GM23338 (cell line): ENCODE results near the gene CCDC120. TPM values are rescaled to one million over a fixed set of nuclear protein-coding genes. Genes with fewer than 3 reads are reported as not detected.

ENCODE experiments used
- ATAC-seq: fragments of 200-7000 bp; cut with Tn5 transposase; 3 replicates; pipeline ENCODE4 v1.9.1; 2020
- DNase-seq: peaks from one replicate; pipeline ENCODE4 v3.0.0-alpha.2; 2015; ENCODE audit warnings: low spot score
- H2AFZ ChIP-seq: fragments of 200-600 bp; sonication (generic); 2 replicates; pipeline ENCODE4 v1.8.0; 2016; ENCODE audit warnings: antibody characterized with exemption, mild to moderate bottlenecking, moderate library complexity
- H3F3A ChIP-seq: fragments of 200-600 bp; sonication (generic); replicated peaks from 2 replicates; pipeline ENCODE4 v1.8.0; 2017; ENCODE audit warnings: antibody characterized with exemption, mixed run types, low read depth
- H3K27ac ChIP-seq: fragments of 200-600 bp; sonication (generic); 2 replicates; pipeline ENCODE4 v1.6.1; 2016; ENCODE audit warnings: low read depth
- H3K27me3 ChIP-seq: fragments of 200-600 bp; sonication (generic); 2 replicates; pipeline ENCODE4 v1.8.0; 2016; ENCODE audit warnings: mild to moderate bottlenecking, mixed run types, moderate library complexity; ENCODE audit not compliant: insufficient read depth
- H3K36me3 ChIP-seq: fragments of 200-600 bp; sonication (generic); 2 replicates; pipeline ENCODE4 v1.8.0; 2016; ENCODE audit warnings: mild to moderate bottlenecking; ENCODE audit not compliant: insufficient read depth
- H3K4me1 ChIP-seq: fragments of 200-600 bp; sonication (generic); 2 replicates; pipeline ENCODE4 v1.8.0; 2016; ENCODE audit warnings: mild to moderate bottlenecking, moderate library complexity; ENCODE audit not compliant: insufficient read depth
- H3K4me2 ChIP-seq: fragments of 200-600 bp; sonication (generic); 2 replicates; pipeline ENCODE4 v1.7.1; 2017; ENCODE audit warnings: mixed run types
- H3K4me3 ChIP-seq: fragments of 200-600 bp; sonication (generic); 2 replicates; pipeline ENCODE4 v1.6.1; 2016; ENCODE audit warnings: mixed run types
- H3K79me2 ChIP-seq: fragments of 200-600 bp; sonication (generic); replicated peaks from 2 replicates; pipeline ENCODE4 v1.8.0; 2017; ENCODE audit warnings: mild to moderate bottlenecking; ENCODE audit not compliant: insufficient read depth
- H3K9me2 ChIP-seq: fragments of 200-600 bp; sonication (generic); 2 replicates; pipeline ENCODE4 v1.8.0; 2017; ENCODE audit not compliant: insufficient read depth
- H4K20me1 ChIP-seq: fragments of 200-600 bp; sonication (generic); replicated peaks from 2 replicates; pipeline ENCODE4 v1.8.0; 2017; ENCODE audit warnings: mild to moderate bottlenecking; ENCODE audit not compliant: insufficient read depth
- H3K27ac Mint-ChIP-seq: 2 replicates; pipeline ENCODE4 v1.8.0; 2020; ENCODE audit warnings: inconsistent platforms, mild to moderate bottlenecking, moderate library complexity, mixed read lengths
- H3K27me3 Mint-ChIP-seq: 3 replicates; pipeline ENCODE4 v1.8.0; 2022; ENCODE audit warnings: low read depth, mild to moderate bottlenecking, moderate library complexity, mixed read lengths, inconsistent platforms; ENCODE audit not compliant: insufficient read depth, poor library complexity
- H3K36me3 Mint-ChIP-seq: 3 replicates; pipeline ENCODE4 v1.8.0; 2021; ENCODE audit warnings: low read depth, mild to moderate bottlenecking, inconsistent platforms, moderate library complexity, mixed read lengths
- H3K4me1 Mint-ChIP-seq: 3 replicates; pipeline ENCODE4 v1.8.0; 2020; ENCODE audit warnings: mild to moderate bottlenecking, inconsistent platforms, mixed read lengths
- H3K4me3 Mint-ChIP-seq: 3 replicates; pipeline ENCODE4 v1.8.0; 2021; ENCODE audit warnings: moderate library complexity, mild to moderate bottlenecking, inconsistent platforms, mixed read lengths
- H3K9me3 Mint-ChIP-seq: 3 replicates; pipeline ENCODE4 v1.8.0; 2020; ENCODE audit warnings: moderate library complexity, mild to moderate bottlenecking, inconsistent platforms, mixed read lengths
- CREB1 ChIP-seq: fragments of 250-450 bp; sonication (Bioruptor Pico); IDR thresholded peaks from 2 replicates; pipeline ENCODE4 v1.5.0; 2020; ENCODE audit warnings: low read depth, mild to moderate bottlenecking, moderate library complexity
- CTCF ChIP-seq, 2 experiments: fragments of 200-600 bp in 1 of 2; sonication (generic) in 1 of 2; conservative IDR thresholded peaks; 2 replicates each; pipeline versions ENCODE4 v1.5.1 to v1.6.1; 2016 to 2017; ENCODE audit warnings: antibody characterized with exemption in 2 of 2, low read depth in 2 of 2, mild to moderate bottlenecking in 2 of 2, moderate library complexity in 1 of 2
- EZH2 ChIP-seq: fragments of 200-600 bp; sonication (generic); IDR thresholded peaks from one replicate; pipeline ENCODE4 v1.8.0; 2017; ENCODE audit warnings: antibody characterized with exemption, mild to moderate bottlenecking, low read depth; ENCODE audit not compliant: unreplicated experiment
- EZH2phosphoT487 ChIP-seq: fragments of 200-600 bp; sonication (generic); IDR thresholded peaks from one replicate; pipeline ENCODE4 v1.8.1; 2018; ENCODE audit warnings: antibody characterized with exemption; ENCODE audit not compliant: unreplicated experiment
- JUNB ChIP-seq: IDR thresholded peaks from one replicate; pipeline ENCODE4 v1.6.1; 2016; ENCODE audit warnings: antibody characterized with exemption; ENCODE audit not compliant: unreplicated experiment
- NANOG ChIP-seq: IDR thresholded peaks from 2 replicates; pipeline ENCODE4 v1.6.1; 2016; ENCODE audit warnings: antibody characterized with exemption, borderline replicate concordance
- POLR2AphosphoS5 ChIP-seq: IDR thresholded peaks from 2 replicates; pipeline ENCODE4 v1.6.1; 2016; ENCODE audit warnings: antibody characterized with exemption, low read depth
- STAT1 ChIP-seq: IDR thresholded peaks from one replicate; pipeline ENCODE4 v1.6.1; 2016; ENCODE audit warnings: antibody characterized with exemption; ENCODE audit not compliant: unreplicated experiment
- ZNF114 ChIP-seq: fragments of 250-450 bp; sonication (Bioruptor Pico); IDR thresholded peaks from 2 replicates; pipeline ENCODE4 v1.5.0; 2020; ENCODE audit warnings: mild to moderate bottlenecking, moderate library complexity
- ZNF331 ChIP-seq: fragments of 250-450 bp; sonication (Bioruptor Pico); IDR thresholded peaks from 2 replicates; pipeline ENCODE4 v1.5.0; 2020; ENCODE audit warnings: low read depth, mild to moderate bottlenecking, moderate library complexity
- polyA plus RNA-seq: library from polyadenylated mRNA; unstranded; fragments of >200 nt; fragmentation: Nextera tagmentation; extraction: Ambion mirVana; gene quantifications from 2 replicates; pipeline ENCODE4 v1.2.1, GENCODE V29; 2016
- total RNA-seq: library from RNA; depleted of rRNA; stranded (reverse); fragments of >200 nt; shearing (Covaris generic); gene quantifications from 2 replicates; pipeline ENCODE4 v1.2.3, GENCODE V29; 2014
- TF ChIP-seq, protein P1 (sequence below): fragments of 250-450 bp; sonication (Bioruptor Pico); IDR thresholded peaks from 2 replicates; pipeline ENCODE4 v1.5.0; 2020; ENCODE audit warnings: mild to moderate bottlenecking, moderate library complexity
- TF ChIP-seq, protein P2 (sequence below): IDR thresholded peaks from 2 replicates; pipeline ENCODE4 v1.6.1; 2016; ENCODE audit warnings: antibody characterized with exemption
- TF ChIP-seq, protein P3 (sequence below): IDR thresholded peaks from one replicate; pipeline ENCODE4 v1.6.1; 2018; ENCODE audit warnings: antibody characterized with exemption; ENCODE audit not compliant: unreplicated experiment

Gene CCDC120
- total and polyA plus RNA-seq, 2 experiments from 2014 or later, result 3.3 to 9.9 TPM

DNA sequence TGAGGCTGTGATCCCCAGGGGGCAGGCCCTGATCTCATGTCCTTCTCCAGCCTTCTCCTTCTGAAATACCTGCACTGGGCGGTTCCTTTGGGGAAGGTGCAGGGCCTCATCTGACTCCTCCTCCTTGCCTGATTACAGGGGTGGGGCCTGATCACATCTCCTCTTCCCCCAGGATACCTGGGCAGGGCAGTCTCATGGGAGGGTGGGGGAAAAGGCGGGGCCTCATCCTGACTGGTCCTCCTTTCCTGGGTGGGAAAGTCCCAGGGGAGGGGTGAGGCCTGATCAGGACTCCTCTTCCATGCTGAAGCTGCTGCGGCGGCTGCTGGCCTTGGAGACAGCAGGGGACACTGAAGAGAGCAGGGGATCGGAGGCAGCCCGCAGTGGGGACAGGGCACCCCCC is 28.9 kb upstream of the CCDC120 start (continued):
- TF ChIP-seq, protein P1, sequence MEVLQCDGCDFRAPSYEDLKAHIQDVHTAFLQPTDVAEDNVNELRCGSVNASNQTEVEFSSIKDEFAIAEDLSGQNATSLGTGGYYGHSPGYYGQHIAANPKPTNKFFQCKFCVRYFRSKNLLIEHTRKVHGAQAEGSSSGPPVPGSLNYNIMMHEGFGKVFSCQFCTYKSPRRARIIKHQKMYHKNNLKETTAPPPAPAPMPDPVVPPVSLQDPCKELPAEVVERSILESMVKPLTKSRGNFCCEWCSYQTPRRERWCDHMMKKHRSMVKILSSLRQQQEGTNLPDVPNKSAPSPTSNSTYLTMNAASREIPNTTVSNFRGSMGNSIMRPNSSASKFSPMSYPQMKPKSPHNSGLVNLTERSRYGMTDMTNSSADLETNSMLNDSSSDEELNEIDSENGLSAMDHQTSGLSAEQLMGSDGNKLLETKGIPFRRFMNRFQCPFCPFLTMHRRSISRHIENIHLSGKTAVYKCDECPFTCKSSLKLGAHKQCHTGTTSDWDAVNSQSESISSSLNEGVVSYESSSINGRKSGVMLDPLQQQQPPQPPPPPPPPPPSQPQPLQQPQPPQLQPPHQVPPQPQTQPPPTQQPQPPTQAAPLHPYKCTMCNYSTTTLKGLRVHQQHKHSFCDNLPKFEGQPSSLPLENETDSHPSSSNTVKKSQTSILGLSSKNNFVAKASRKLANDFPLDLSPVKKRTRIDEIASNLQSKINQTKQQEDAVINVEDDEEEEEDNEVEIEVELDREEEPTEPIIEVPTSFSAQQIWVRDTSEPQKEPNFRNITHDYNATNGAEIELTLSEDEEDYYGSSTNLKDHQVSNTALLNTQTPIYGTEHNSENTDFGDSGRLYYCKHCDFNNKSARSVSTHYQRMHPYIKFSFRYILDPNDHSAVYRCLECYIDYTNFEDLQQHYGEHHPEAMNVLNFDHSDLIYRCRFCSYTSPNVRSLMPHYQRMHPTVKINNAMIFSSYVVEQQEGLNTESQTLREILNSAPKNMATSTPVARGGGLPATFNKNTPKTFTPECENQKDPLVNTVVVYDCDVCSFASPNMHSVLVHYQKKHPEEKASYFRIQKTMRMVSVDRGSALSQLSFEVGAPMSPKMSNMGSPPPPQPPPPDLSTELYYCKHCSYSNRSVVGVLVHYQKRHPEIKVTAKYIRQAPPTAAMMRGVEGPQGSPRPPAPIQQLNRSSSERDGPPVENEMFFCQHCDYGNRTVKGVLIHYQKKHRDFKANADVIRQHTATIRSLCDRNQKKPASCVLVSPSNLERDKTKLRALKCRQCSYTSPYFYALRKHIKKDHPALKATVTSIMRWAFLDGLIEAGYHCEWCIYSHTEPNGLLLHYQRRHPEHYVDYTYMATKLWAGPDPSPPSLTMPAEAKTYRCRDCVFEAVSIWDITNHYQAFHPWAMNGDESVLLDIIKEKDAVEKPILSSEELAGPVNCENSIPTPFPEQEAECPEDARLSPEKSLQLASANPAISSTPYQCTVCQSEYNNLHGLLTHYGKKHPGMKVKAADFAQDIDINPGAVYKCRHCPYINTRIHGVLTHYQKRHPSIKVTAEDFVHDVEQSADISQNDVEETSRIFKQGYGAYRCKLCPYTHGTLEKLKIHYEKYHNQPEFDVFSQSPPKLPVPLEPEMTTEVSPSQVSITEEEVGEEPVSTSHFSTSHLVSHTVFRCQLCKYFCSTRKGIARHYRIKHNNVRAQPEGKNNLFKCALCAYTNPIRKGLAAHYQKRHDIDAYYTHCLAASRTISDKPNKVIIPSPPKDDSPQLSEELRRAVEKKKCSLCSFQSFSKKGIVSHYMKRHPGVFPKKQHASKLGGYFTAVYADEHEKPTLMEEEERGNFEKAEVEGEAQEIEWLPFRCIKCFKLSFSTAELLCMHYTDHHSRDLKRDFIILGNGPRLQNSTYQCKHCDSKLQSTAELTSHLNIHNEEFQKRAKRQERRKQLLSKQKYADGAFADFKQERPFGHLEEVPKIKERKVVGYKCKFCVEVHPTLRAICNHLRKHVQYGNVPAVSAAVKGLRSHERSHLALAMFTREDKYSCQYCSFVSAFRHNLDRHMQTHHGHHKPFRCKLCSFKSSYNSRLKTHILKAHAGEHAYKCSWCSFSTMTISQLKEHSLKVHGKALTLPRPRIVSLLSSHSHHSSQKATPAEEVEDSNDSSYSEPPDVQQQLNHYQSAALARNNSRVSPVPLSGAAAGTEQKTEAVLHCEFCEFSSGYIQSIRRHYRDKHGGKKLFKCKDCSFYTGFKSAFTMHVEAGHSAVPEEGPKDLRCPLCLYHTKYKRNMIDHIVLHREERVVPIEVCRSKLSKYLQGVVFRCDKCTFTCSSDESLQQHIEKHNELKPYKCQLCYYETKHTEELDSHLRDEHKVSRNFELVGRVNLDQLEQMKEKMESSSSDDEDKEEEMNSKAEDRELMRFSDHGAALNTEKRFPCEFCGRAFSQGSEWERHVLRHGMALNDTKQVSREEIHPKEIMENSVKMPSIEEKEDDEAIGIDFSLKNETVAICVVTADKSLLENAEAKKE (CRISPR knock-in tag), result no peak
- TF ChIP-seq STAT1, result no peak

DNA sequence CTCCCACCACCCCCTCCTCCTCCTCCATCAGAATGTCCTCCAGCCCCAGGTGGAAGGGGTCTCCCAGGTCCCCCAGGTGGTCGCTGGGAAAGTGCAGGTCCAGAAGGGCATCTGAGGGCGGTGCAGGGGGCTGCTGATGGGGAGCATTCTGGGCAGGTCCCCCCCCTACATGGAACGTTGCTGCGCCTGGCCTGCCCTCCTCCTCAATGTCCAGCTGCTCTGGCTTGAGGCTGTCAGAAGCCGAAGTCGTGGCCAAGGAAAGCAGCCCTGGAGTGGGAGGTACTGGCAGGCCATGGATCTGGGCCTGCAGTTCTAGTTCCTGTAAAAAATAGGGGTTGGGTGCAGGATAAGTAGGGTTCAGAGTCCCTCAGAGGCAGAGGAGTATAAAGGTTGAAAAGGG is 28.5 kb upstream of the CCDC120 start:
- Mint-ChIP-seq H3K4me3 (no peak overlapping the region), H3K27me3 (no peaks in the 10 kb centered on the region), H3K27ac (no peak overlapping the region), H3K9me3 (no peaks in the 10 kb centered on the region), H3K36me3 (peaks cover 79% of the 10 kb centered on the region), H3K4me1 (peaks cover 19% of the 10 kb centered on the region)
- Histone ChIP-seq H3K4me3 (no peak overlapping the region), H3K79me2 (no peaks in the 10 kb centered on the region), H3K27ac (no peak overlapping the region), H3K4me2 (no peak overlapping the region), H4K20me1 (no peaks in the 10 kb centered on the region), H3K27me3 (no peaks in the 10 kb centered on the region), H3K4me1 (no peaks in the 10 kb centered on the region; the same call in 1 of the 2 replicates), H2AFZ (no peak overlapping the region), H3K9me2 (no peaks in the 10 kb centered on the region), H3F3A (no peaks in the 10 kb centered on the region), H3K36me3 (peaks cover 17% of the 10 kb centered on the region; the same call in 1 of the 2 replicates)
- ATAC-seq (no peak), DNase-seq (no peak)
- TF ChIP-seq NANOG (no peak), JUNB (no peak), CREB1 (CRISPR knock-in tag) (no peak), ZNF114 (CRISPR knock-in tag) (no peak), STAT1 (no peak), EZH2phosphoT487 (no peak), ZNF331 (CRISPR knock-in tag) (no peak), CTCF (conservative IDR thresholded peaks at IDR 0.05; ENCODE audit: low read depth in 2 of 2) (no peak), EZH2 (no peak), POLR2AphosphoS5 (no peak)
- TF ChIP-seq, protein P2, sequence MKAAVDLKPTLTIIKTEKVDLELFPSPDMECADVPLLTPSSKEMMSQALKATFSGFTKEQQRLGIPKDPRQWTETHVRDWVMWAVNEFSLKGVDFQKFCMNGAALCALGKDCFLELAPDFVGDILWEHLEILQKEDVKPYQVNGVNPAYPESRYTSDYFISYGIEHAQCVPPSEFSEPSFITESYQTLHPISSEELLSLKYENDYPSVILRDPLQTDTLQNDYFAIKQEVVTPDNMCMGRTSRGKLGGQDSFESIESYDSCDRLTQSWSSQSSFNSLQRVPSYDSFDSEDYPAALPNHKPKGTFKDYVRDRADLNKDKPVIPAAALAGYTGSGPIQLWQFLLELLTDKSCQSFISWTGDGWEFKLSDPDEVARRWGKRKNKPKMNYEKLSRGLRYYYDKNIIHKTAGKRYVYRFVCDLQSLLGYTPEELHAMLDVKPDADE, result no peak
- TF ChIP-seq, protein P3, sequence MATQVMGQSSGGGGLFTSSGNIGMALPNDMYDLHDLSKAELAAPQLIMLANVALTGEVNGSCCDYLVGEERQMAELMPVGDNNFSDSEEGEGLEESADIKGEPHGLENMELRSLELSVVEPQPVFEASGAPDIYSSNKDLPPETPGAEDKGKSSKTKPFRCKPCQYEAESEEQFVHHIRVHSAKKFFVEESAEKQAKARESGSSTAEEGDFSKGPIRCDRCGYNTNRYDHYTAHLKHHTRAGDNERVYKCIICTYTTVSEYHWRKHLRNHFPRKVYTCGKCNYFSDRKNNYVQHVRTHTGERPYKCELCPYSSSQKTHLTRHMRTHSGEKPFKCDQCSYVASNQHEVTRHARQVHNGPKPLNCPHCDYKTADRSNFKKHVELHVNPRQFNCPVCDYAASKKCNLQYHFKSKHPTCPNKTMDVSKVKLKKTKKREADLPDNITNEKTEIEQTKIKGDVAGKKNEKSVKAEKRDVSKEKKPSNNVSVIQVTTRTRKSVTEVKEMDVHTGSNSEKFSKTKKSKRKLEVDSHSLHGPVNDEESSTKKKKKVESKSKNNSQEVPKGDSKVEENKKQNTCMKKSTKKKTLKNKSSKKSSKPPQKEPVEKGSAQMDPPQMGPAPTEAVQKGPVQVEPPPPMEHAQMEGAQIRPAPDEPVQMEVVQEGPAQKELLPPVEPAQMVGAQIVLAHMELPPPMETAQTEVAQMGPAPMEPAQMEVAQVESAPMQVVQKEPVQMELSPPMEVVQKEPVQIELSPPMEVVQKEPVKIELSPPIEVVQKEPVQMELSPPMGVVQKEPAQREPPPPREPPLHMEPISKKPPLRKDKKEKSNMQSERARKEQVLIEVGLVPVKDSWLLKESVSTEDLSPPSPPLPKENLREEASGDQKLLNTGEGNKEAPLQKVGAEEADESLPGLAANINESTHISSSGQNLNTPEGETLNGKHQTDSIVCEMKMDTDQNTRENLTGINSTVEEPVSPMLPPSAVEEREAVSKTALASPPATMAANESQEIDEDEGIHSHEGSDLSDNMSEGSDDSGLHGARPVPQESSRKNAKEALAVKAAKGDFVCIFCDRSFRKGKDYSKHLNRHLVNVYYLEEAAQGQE, result no peak
